ENCODE measurements around the gene DOHH. TPM values are rescaled to one million over a fixed set of nuclear protein-coding genes. Genes with fewer than 3 reads are reported as not detected.

Gene DOHH
- total and polyA plus RNA-seq, 9 of the 15 experiments (the other 6 are each of a cell fraction or from before 2014, with no cell fraction given) = 0.14 to 47.2 (median 5.1) TPM

- TF ChIP-seq MAX (CRISPR knock-in tag; IDR thresholded peaks at IDR 0.05) (peak; percentile 75), HOXB6 (CRISPR knock-in tag; IDR thresholded peaks at IDR 0.05; ENCODE audit: borderline replicate concordance) (no peak), NKRF (IDR thresholded peaks at IDR 0.05; ENCODE audit: borderline replicate concordance) (peak; percentile 97), RREB1 (CRISPR knock-in tag; IDR thresholded peaks at IDR 0.05) (0 out of 2 replicates have a peak, but pooled peaks have one; percentile 17), RNF2 (IDR thresholded peaks at IDR 0.05) (no peak), SRSF1 (IDR thresholded peaks at IDR 0.05; ENCODE audit: low read depth, low read length) (no peak), ZC3H4 (CRISPR knock-in tag; IDR thresholded peaks at IDR 0.05; ENCODE audit: borderline replicate concordance) (no peak), PKNOX1 (IDR thresholded peaks at IDR 0.05) (peak; percentile 19; the same call in 1 of the 2 replicates), FOXP1 (CRISPR knock-in tag; IDR thresholded peaks at IDR 0.05) (0 out of 2 replicates have a peak, but pooled peaks have one; percentile 77), USF2 (CRISPR knock-in tag; IDR thresholded peaks at IDR 0.05) (no peak), KLF16 (IDR thresholded peaks at IDR 0.05) (no peak), CSDE1 (IDR thresholded peaks at IDR 0.05) (peak in 1 of 2 experiments; percentile 97; a peak in 2 of 4 replicates), GMEB1 (CRISPR knock-in tag; IDR thresholded peaks at IDR 0.05) (peak; percentile 59; the same call in 1 of the 2 replicates), MYBL2 (IDR thresholded peaks at IDR 0.05; ENCODE audit: low read depth) (peak; percentile 96), MYBL2 (CRISPR knock-in tag; IDR thresholded peaks at IDR 0.05; ENCODE audit: borderline replicate concordance) (peak; percentile 83; the same call in 1 of the 2 replicates), ELF2 (CRISPR knock-in tag; IDR thresholded peaks at IDR 0.05) (peak; percentile 96)
These were observed 5.3 kb upstream of the DOHH start, which contains the start of gene FZR1 (continued) for GRCh38 chr19:3505598-3506383.
